CD14-positive monocyte (primary cell): ENCODE measurements around the gene SECTM1. TPM values are rescaled to one million over a fixed set of nuclear protein-coding genes. Genes with fewer than 3 reads are reported as not detected.

Experiments used
- DNase-seq, 3 donors: peaks; one replicate each; pipeline ENCODE4 v3.0.0-alpha.2; 2011 to 2022
- H2AFZ ChIP-seq: 2 replicates; pipeline ENCODE4 v1.6.0; 2012; ENCODE audit warnings: mild to moderate bottlenecking, low read depth, low read length, inconsistent platforms; ENCODE audit not compliant: insufficient read depth, poor library complexity, severe bottlenecking
- H3K27ac ChIP-seq, 2 donors: 1 replicate in 1 of 2; 2 replicates in 1 of 2; pipeline ENCODE4 v1.5.1; 2012 to 2013; ENCODE audit warnings: low read length in 2 of 2, control low read depth in 1 of 2, inconsistent platforms in 1 of 2, low read depth in 1 of 2, mild to moderate bottlenecking in 1 of 2
- H3K27me3 ChIP-seq, 2 donors: one replicate each; pipeline versions ENCODE4 v1.6.0 to v1.6.1; 2011 to 2013; ENCODE audit warnings: low read length in 2 of 2; ENCODE audit not compliant: control insufficient read depth in 2 of 2, insufficient read depth in 2 of 2
- H3K36me3 ChIP-seq, 2 donors: replicated peaks in 1 of 2; 1 replicate in 1 of 2; 2 replicates in 1 of 2; pipeline versions ENCODE4 v1.5.1 to v1.6.1; 2012 to 2013; ENCODE audit warnings: low read length in 2 of 2, control low read depth in 1 of 2, inconsistent platforms in 1 of 2, mild to moderate bottlenecking in 1 of 2; ENCODE audit not compliant: insufficient read depth in 2 of 2, control insufficient read depth in 1 of 2
- H3K4me1 ChIP-seq, 2 donors: 1 replicate in 1 of 2; 2 replicates in 1 of 2; pipeline versions ENCODE4 v1.5.1 to v1.6.1; 2012 to 2013; ENCODE audit warnings: low read length in 2 of 2, control low read depth in 1 of 2, inconsistent platforms in 1 of 2, mild to moderate bottlenecking in 1 of 2, moderate library complexity in 1 of 2; ENCODE audit not compliant: insufficient read depth in 2 of 2, control insufficient read depth in 1 of 2
- H3K4me2 ChIP-seq: replicated peaks from 2 replicates; pipeline ENCODE3; 2012; ENCODE audit warnings: low read length, moderate library complexity, mild to moderate bottlenecking; ENCODE audit not compliant: poor library complexity, severe bottlenecking; ENCODE audit errors: extremely low read depth
- H3K4me3 ChIP-seq, 3 experiments: fragments of 200-600 bp in 1 of 3; sonication (generic) in 1 of 3; replicated peaks in 1 of 3; 1 replicate in 2 of 3; 2 replicates in 1 of 3; pipeline ENCODE4 v1.5.1; 2011 to 2013; ENCODE audit warnings: low read length in 3 of 3, mild to moderate bottlenecking in 3 of 3, control low read depth in 2 of 3, low read depth in 2 of 3, inconsistent platforms in 1 of 3, moderate library complexity in 1 of 3
- H3K79me2 ChIP-seq: 2 replicates; pipeline ENCODE4 v1.6.0; 2012; ENCODE audit warnings: mild to moderate bottlenecking, control low read depth, inconsistent platforms, low read length, moderate library complexity; ENCODE audit not compliant: insufficient read depth
- H3K9ac ChIP-seq: 2 replicates; pipeline ENCODE4 v1.6.0; 2017; ENCODE audit warnings: low read length, mild to moderate bottlenecking; ENCODE audit not compliant: insufficient read depth, poor library complexity, severe bottlenecking
- H3K9me3 ChIP-seq, 2 donors: replicated peaks in 1 of 2; 1 replicate in 1 of 2; 2 replicates in 1 of 2; pipeline versions ENCODE4 v1.5.1 to v1.6.1; 2012 to 2013; ENCODE audit warnings: low read length in 2 of 2, control low read depth in 1 of 2; ENCODE audit not compliant: control insufficient read depth in 1 of 2, insufficient read depth in 1 of 2
- H4K20me1 ChIP-seq: 2 replicates; pipeline ENCODE4 v1.6.0; 2012; ENCODE audit warnings: mild to moderate bottlenecking, low read length, control low read depth, moderate library complexity; ENCODE audit not compliant: insufficient read depth
- H3K27ac Mint-ChIP-seq, 7 donors: one replicate each; pipeline ENCODE4 v1.8.0; 2020; ENCODE audit warnings: mild to moderate bottlenecking in 7 of 7, mixed read lengths in 7 of 7, moderate library complexity in 6 of 7, inconsistent platforms in 2 of 7
- H3K27me3 Mint-ChIP-seq, 3 donors: one replicate each; pipeline ENCODE4 v1.8.0; 2021 to 2022; ENCODE audit warnings: low read depth in 3 of 3, mild to moderate bottlenecking in 3 of 3, mixed read lengths in 3 of 3, moderate library complexity in 3 of 3, inconsistent platforms in 1 of 3
- H3K36me3 Mint-ChIP-seq, 2 donors: one replicate each; pipeline ENCODE4 v1.8.0; 2020; ENCODE audit warnings: mixed read lengths in 2 of 2, inconsistent platforms in 1 of 2, mild to moderate bottlenecking in 1 of 2
- H3K4me1 Mint-ChIP-seq: one replicate; pipeline ENCODE4 v1.8.0; 2020; ENCODE audit warnings: mild to moderate bottlenecking, mixed read lengths
- H3K4me3 Mint-ChIP-seq, 2 donors: one replicate each; pipeline ENCODE4 v1.8.0; 2020; ENCODE audit warnings: mild to moderate bottlenecking in 2 of 2, mixed read lengths in 2 of 2, moderate library complexity in 1 of 2
- H3K9me3 Mint-ChIP-seq, 7 donors: one replicate each; pipeline ENCODE4 v1.8.0; 2020 to 2022; ENCODE audit warnings: mixed read lengths in 7 of 7, mild to moderate bottlenecking in 6 of 7, moderate library complexity in 6 of 7, inconsistent platforms in 2 of 7
- CTCF ChIP-seq: fragments of 200-600 bp; IDR thresholded peaks from one replicate; pipeline ENCODE4 v1.8.0; 2022; ENCODE audit warnings: antibody characterized with exemption, mild to moderate bottlenecking
- WGBS: methylation state at CpG from one replicate; pipeline ENCODE4 v1.1.5; 2013; ENCODE audit warnings: missing lambda C conversion rate; ENCODE audit not compliant: insufficient coverage; 5-methylcytosine and 5-hydroxymethylcytosine counted together
- intact Hi-C, 2 donors: fragments of 100-400 bp; cut with micrococcal nuclease; formaldehyde crosslinking; loops; one replicate each; pipeline versions ENCODE4 v1.15.0 to v1.15.1; 2023
- polyA plus RNA-seq, 3 donors: library from polyadenylated mRNA; depleted of rRNA in 1 of 3; unstranded in 2 of 3; stranded (reverse) in 1 of 3; fragments of 300-500 nt in 2 of 3; fragments of >200 nt in 1 of 3; fragmentation: Illumina TruSeq in 2 of 3; gene quantifications; 1 replicate in 2 of 3; 2 replicates in 1 of 3; pipeline ENCODE4 v1.2.3, GENCODE V29; 2012 to 2021

Gene SECTM1
- polyA plus RNA-seq, 3 donors, result 136 to 209 (median 188) TPM

DNA sequence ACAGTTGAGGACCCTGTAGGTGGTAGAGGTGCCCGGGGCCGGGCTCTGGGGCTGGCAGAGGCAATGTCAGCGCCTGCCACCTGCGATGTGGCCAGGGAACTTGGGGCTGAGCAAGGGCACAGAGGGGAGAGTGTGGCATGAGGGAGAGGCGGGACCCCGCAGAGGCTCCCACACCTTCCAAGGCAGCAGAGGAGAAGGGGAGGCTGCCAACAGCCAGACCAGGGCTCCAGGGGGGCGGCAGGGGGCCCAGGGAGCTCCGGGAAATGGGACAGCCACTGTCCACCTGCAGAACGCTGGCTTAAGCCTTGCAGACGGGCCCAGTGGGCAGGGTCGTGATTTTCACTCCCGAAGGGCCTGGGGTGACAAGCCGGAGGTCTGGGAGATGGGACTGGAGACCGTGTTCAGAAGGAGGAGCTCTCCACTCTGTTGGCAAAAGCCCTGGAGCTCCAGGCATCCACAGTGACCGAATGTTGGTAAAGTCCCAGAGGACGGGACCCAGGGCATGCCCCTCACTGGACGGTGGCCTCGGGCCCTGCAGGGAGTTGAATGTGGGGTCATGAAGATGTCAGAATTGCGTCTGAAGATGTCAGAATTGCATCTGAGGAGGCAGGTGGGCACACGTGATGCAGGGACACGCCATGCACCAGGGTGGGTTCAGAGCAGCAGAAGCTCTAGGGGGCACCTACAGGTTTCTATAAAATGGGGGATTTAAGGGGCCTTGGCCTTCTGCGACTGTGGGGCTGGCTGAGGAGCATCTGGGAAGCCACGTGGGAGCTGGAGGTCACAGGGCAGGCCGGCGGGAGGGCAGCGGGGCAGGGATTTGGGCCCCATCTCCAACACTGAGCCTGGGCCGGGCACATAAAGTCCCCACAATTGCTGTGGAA is 34.8 kb downstream of the SECTM1 start:
- Mint-ChIP-seq H3K4me1 (peaks cover 62% of the 10 kb centered on the region), H3K27ac (peak overlapping the region; percentile 99 to 100 (median 100)), H3K4me3 (peak overlapping the region; percentile 74 to 89), H3K27me3 (peaks cover 31 to 36% (median 34%) of the 10 kb centered on the region in 3 donors), H3K36me3 (no peaks in the 10 kb centered on the region), H3K9me3 (peaks cover 0 to 2% (median 0%) of the 10 kb centered on the region in 7 donors)
- H3K27me3 ChIP-seq, result peaks cover 5 to 29% of the 10 kb centered on the region in 2 donors
- H3K9me3 ChIP-seq, result no peaks in the 10 kb centered on the region
- H3K4me2 ChIP-seq, result peak overlapping the region; percentile 69
- H3K36me3 ChIP-seq, result no peaks in the 10 kb centered on the region
- no peak for DNase-seq
- no peaks in the 10 kb centered on the region for H3K79me2 ChIP-seq
- no peak for TF ChIP-seq CTCF
- 69% methylated on average over 23 of the region's 27 CpGs for WGBS
- peak overlapping the region; percentile 83 for H3K9ac ChIP-seq
- peak overlapping the region; percentile 94 to 99 for H3K27ac ChIP-seq
- H4K20me1 ChIP-seq, result no peaks in the 10 kb centered on the region
- intact Hi-C loops, result loop anchor here (2.0 to 10.0 kb wide), 4 partner anchors 26 to 156 kb away; partner anchors contain the start of genes CSNK1D (in 1 of the 2), CYBC1 (in 1 of the 2), NARF (in 1 of the 2) and SECTM1 (in 1 of the 2)
- peak overlapping the region; percentile 13 to 65 (median 54) for H3K4me3 ChIP-seq
- H3K4me1 ChIP-seq, result peaks cover 32 to 36% of the 10 kb centered on the region in 2 donors
- peak overlapping the region; percentile 22 for H2AFZ ChIP-seq

- no peaks in the 10 kb centered on the region for H3K36me3 Mint-ChIP-seq
- H3K9ac ChIP-seq, result peak overlapping the region; percentile 83
- peak overlapping the region; percentile 22 for H2AFZ ChIP-seq
- peak overlapping the region; percentile 74 to 89 for H3K4me3 Mint-ChIP-seq
- no peak for TF ChIP-seq CTCF
- intact Hi-C loops, result loop anchor here (2.0 to 10.0 kb wide), 4 partner anchors 25 to 157 kb away; partner anchors contain the start of genes CSNK1D (in 1 of the 2), CYBC1 (in 1 of the 2), NARF (in 1 of the 2) and SECTM1 (in 1 of the 2)
- H3K4me3 ChIP-seq, result peak overlapping the region; percentile 13 to 65 (median 54)
- no peaks in the 10 kb centered on the region for H3K79me2 ChIP-seq
- no peaks in the 10 kb centered on the region for H3K9me3 ChIP-seq
- peaks cover 36 to 41% of the 10 kb centered on the region in 2 donors for H3K4me1 ChIP-seq
- no peaks in the 10 kb centered on the region for H3K36me3 ChIP-seq
- H4K20me1 ChIP-seq, result no peaks in the 10 kb centered on the region
- H3K4me1 Mint-ChIP-seq, result peaks cover 62% of the 10 kb centered on the region
- peaks cover 0 to under 1% (median 0%) of the 10 kb centered on the region in 7 donors for H3K9me3 Mint-ChIP-seq
- peak overlapping the region; percentile 94 to 99 for H3K27ac ChIP-seq
- 0% methylated on average over 21 of the region's 36 CpGs for WGBS
- peaks cover 22 to 27% (median 25%) of the 10 kb centered on the region in 3 donors for H3K27me3 Mint-ChIP-seq
- DNase-seq, result peak; percentile 94 to 98 (median 96)
- H3K27ac Mint-ChIP-seq, result peak overlapping the region; percentile 99 to 100 (median 100)
- H3K27me3 ChIP-seq, result peaks cover 3 to 20% of the 10 kb centered on the region in 2 donors
- peak overlapping the region; percentile 69 for H3K4me2 ChIP-seq
Observed at GRCh38 chr17:82297714-82298537, 35.6 kb downstream of the SECTM1 start.
